ENCODE results near the gene CYGB.

Gene CYGB

DNA sequence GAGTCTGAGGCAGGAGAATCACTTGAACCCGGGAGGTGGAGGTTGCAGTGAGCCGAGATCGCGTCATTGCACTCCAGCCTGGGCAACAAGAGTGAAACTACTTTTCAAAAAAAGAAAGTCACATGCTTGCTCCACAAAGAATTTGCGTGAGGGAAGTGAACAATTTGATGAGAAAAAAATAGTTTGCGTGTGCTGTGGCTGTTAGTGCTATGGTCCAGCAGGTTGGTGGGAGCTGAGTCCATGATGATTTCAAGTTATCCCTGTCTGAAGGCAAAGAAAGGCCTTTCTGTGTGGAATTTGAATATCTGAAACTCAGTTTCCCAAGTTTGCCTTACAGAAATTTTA is 23.3 kb upstream of the CYGB start (continued):
- TF ChIP-seq PRDM2 (tag by site-specific recombination; IDR thresholded peaks at IDR 0.05; ENCODE audit: borderline replicate concordance) (no peak), GLI2 (tag by site-specific recombination; IDR thresholded peaks at IDR 0.05; ENCODE audit: borderline replicate concordance, low read depth) (no peak), WT1 (tag by site-specific recombination; IDR thresholded peaks at IDR 0.05) (no peak), ZXDB (tag by site-specific recombination; IDR thresholded peaks at IDR 0.05) (no peak)
- TF ChIP-seq, protein P1, sequence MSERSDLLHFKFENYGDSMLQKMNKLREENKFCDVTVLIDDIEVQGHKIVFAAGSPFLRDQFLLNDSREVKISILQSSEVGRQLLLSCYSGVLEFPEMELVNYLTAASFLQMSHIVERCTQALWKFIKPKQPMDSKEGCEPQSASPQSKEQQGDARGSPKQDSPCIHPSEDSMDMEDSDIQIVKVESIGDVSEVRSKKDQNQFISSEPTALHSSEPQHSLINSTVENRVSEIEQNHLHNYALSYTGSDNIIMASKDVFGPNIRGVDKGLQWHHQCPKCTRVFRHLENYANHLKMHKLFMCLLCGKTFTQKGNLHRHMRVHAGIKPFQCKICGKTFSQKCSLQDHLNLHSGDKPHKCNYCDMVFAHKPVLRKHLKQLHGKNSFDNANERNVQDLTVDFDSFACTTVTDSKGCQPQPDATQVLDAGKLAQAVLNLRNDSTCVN (tag by site-specific recombination; optimal IDR thresholded peaks at IDR 0.05) = no peak
- TF ChIP-seq, protein P2, sequence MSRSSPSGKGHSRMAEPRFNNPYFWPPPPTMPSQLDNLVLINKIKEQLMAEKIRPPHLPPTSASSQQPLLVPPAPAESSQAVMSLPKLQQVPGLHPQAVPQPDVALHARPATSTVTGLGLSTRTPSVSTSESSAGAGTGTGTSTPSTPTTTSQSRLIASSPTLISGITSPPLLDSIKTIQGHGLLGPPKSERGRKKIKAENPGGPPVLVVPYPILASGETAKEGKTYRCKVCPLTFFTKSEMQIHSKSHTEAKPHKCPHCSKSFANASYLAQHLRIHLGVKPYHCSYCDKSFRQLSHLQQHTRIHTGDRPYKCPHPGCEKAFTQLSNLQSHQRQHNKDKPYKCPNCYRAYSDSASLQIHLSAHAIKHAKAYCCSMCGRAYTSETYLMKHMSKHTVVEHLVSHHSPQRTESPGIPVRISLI (tag by site-specific recombination; IDR thresholded peaks at IDR 0.05) = peak; percentile 74

- H3K4me1 ChIP-seq (ENCODE audit: control insufficient read depth, insufficient read depth, low read length) = peaks cover 20% of the 10 kb centered on the region
- H3K36me3 ChIP-seq (ENCODE audit: control insufficient read depth in 2 of 2, insufficient read depth in 1 of 2, low read length in 2 of 2) = peaks cover 37 to 70% of the 10 kb centered on the region in 2 experiments
- ChIA-PET CTCF (interaction anchor here (0.6 to 7.6 kb wide), 11 partner anchors 13 to 708 kb away, joined by 3 to 108 read pairs (median 3); no protein-coding TSS in a partner anchor), POLR2A (interaction anchor here (0.5 to 1.4 kb wide), 7 partner anchors 14 to 151 kb away, joined by 3 to 6 read pairs (median 3); no protein-coding TSS in a partner anchor)
- H3K9me3 ChIP-seq (ENCODE audit: control insufficient read depth, insufficient read depth, low read depth, low read length) = no peaks in the 10 kb centered on the region
- peak overlapping the region; percentile 42; the same call in 1 of the 2 replicates for H3K27ac ChIP-seq (ENCODE audit: extremely low read depth, low read depth, low read length)
- no peak overlapping the region; the same call in 1 of the 2 replicates for H3K4me3 ChIP-seq (ENCODE audit: low read depth, low read length)
- peak; percentile 93; the same call in 1 of the 2 replicates for TF ChIP-seq ZNF449 (tag by site-specific recombination; IDR thresholded peaks at IDR 0.05)
- TF ChIP-seq, protein P3, sequence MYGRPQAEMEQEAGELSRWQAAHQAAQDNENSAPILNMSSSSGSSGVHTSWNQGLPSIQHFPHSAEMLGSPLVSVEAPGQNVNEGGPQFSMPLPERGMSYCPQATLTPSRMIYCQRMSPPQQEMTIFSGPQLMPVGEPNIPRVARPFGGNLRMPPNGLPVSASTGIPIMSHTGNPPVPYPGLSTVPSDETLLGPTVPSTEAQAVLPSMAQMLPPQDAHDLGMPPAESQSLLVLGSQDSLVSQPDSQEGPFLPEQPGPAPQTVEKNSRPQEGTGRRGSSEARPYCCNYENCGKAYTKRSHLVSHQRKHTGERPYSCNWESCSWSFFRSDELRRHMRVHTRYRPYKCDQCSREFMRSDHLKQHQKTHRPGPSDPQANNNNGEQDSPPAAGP (tag by site-specific recombination; IDR thresholded peaks at IDR 0.05) = 0 out of 2 replicates have a peak, but pooled peaks have one; percentile 37
- 0 out of 2 replicates have a peak, but pooled peaks have one; percentile 15 for TF ChIP-seq IKZF3 (tag by site-specific recombination; IDR thresholded peaks at IDR 0.05)
- TF ChIP-seq HOXD13 (CRISPR knock-in tag; IDR thresholded peaks at IDR 0.05; ENCODE audit: borderline replicate concordance) = no peak
- peak; percentile 71 for TF ChIP-seq SCRT1 (tag by site-specific recombination; IDR thresholded peaks at IDR 0.05; ENCODE audit: borderline replicate concordance)
- no peak for TF ChIP-seq ZNF629 (tag by site-specific recombination; IDR thresholded peaks at IDR 0.05)
- TF ChIP-seq TRIM28 (IDR thresholded peaks at IDR 0.05; ENCODE audit: borderline replicate concordance, low read length) = no peak
- TF ChIP-seq ZBTB17 (tag by site-specific recombination; IDR thresholded peaks at IDR 0.05) = peak; percentile 51; the same call in 1 of the 2 replicates
- TF ChIP-seq SCRT2 (tag by site-specific recombination; IDR thresholded peaks at IDR 0.05) = peak; percentile 50; the same call in 1 of the 2 replicates
- TF ChIP-seq ZBTB20 (tag by site-specific recombination; IDR thresholded peaks at IDR 0.05) = peak; percentile 98
Measured at GRCh38 chr17:76560036-76560876, 22.7 kb upstream of the CYGB start.
